SK-N-SH (cell line): Measurements from ENCODE around the gene HDAC11. TPM values are rescaled to one million over a fixed set of nuclear protein-coding genes. Genes with fewer than 3 reads are reported as not detected.

Source experiments
- CTCF ChIA-PET: fragments of 300-600, 350-600 bp; formaldehyde crosslinking; extraction: SDS; loops from one replicate; lab custom pipeline; 2021; lab: Yijun Ruan, JAX
- POLR2A ChIA-PET: fragments of 350-600 bp; sonication (Branson Sonifier 250); formaldehyde crosslinking; extraction: SDS; loops from one replicate; lab custom pipeline; 2020; ENCODE audit warnings: antibody characterized with exemption, inconsistent platforms; lab: Yijun Ruan, JAX
- DNase-seq: peaks from one replicate; pipeline ENCODE4 v3.0.0; 2012
- H2AFZ ChIP-seq: fragments of 200-600 bp; sonication (generic); 2 replicates; pipeline ENCODE4 v1.8.1; 2016; ENCODE audit warnings: antibody characterized with exemption, mild to moderate bottlenecking, low read depth
- H3F3A ChIP-seq: fragments of 200-600 bp; sonication (generic); replicated peaks from 2 replicates; pipeline ENCODE3; 2016; ENCODE audit warnings: antibody characterized with exemption, mild to moderate bottlenecking; ENCODE audit not compliant: insufficient read depth
- H3K27ac ChIP-seq, 2 experiments: fragments of 200-500 bp in 1 of 2; fragments of 200-600 bp in 1 of 2; sonication (Bioruptor generic) in 1 of 2; sonication (generic), shearing (Covaris generic) in 1 of 2; 2 replicates each; pipeline versions ENCODE4 v1.5.1 to v1.6.1; 2014 to 2016; ENCODE audit warnings: low read depth in 2 of 2, inconsistent platforms in 1 of 2, low read length in 1 of 2, mild to moderate bottlenecking in 1 of 2, mixed read lengths in 1 of 2
- H3K27me3 ChIP-seq: fragments of 200-600 bp; sonication (generic), shearing (Covaris generic); 2 replicates; pipeline ENCODE4 v1.6.1; 2016; ENCODE audit warnings: mixed run types; ENCODE audit not compliant: insufficient read depth
- H3K36me3 ChIP-seq, 2 experiments: fragments of 200-500 bp in 1 of 2; fragments of 200-600 bp in 1 of 2; sonication (Bioruptor generic) in 1 of 2; sonication (generic) in 1 of 2; replicated peaks in 1 of 2; 2 replicates each; pipeline versions ENCODE3 to v1.5.1; 2014 to 2016; ENCODE audit warnings: low read length in 1 of 2, mild to moderate bottlenecking in 1 of 2; ENCODE audit not compliant: insufficient read depth in 2 of 2, control insufficient read depth in 1 of 2
- H3K4me1 ChIP-seq, 2 experiments: fragments of 200-500 bp in 1 of 2; fragments of 200-600 bp in 1 of 2; sonication (Bioruptor generic) in 1 of 2; sonication (generic), shearing (Covaris generic) in 1 of 2; 2 replicates each; pipeline versions ENCODE4 v1.5.1 to v1.6.1; 2014 to 2016; ENCODE audit warnings: low read depth in 1 of 2, low read length in 1 of 2, mixed run types in 1 of 2; ENCODE audit not compliant: insufficient read depth in 2 of 2, control insufficient read depth in 1 of 2
- H3K4me2 ChIP-seq: fragments of 200-600 bp; sonication (generic), shearing (Covaris generic); 2 replicates; pipeline ENCODE4 v1.6.1; 2017; ENCODE audit warnings: mixed run types
- H3K4me3 ChIP-seq, 2 experiments: fragments of 200-500 bp in 1 of 2; fragments of 200-600 bp in 1 of 2; sonication (Bioruptor generic) in 1 of 2; sonication (generic), shearing (Covaris generic) in 1 of 2; 2 replicates each; pipeline versions ENCODE4 v1.5.1 to v1.8.1; 2014 to 2016; ENCODE audit warnings: low read depth in 2 of 2, inconsistent platforms in 1 of 2, low read length in 1 of 2, mild to moderate bottlenecking in 1 of 2, mixed read lengths in 1 of 2, moderate library complexity in 1 of 2
- H3K79me2 ChIP-seq: fragments of 200-600 bp; sonication (generic); 2 replicates; pipeline ENCODE4 v1.8.1; 2017; ENCODE audit warnings: mild to moderate bottlenecking; ENCODE audit not compliant: insufficient read depth
- H3K9ac ChIP-seq: fragments of 200-600 bp; sonication (generic); 2 replicates; pipeline ENCODE4 v1.6.1; 2017; ENCODE audit warnings: mixed run types
- H3K9me2 ChIP-seq: fragments of 200-600 bp; sonication (generic); 2 replicates; pipeline ENCODE4 v1.6.1; 2017; ENCODE audit warnings: mixed run types
- H3K9me3 ChIP-seq: fragments of 200-600 bp; sonication (generic); 2 replicates; pipeline ENCODE4 v1.6.1; 2017; ENCODE audit warnings: mixed run types, mild to moderate bottlenecking, moderate library complexity
- H4K20me1 ChIP-seq: fragments of 200-600 bp; sonication (generic); 2 replicates; pipeline ENCODE4 v1.6.1; 2017; ENCODE audit warnings: mild to moderate bottlenecking, mixed run types; ENCODE audit not compliant: insufficient read depth
- CTCF ChIP-seq: fragments of 200-600 bp; sonication (generic); IDR thresholded peaks from 2 replicates; pipeline ENCODE4 v1.6.1; 2017; ENCODE audit warnings: antibody characterized with exemption, mild to moderate bottlenecking, moderate library complexity
- ELF1 ChIP-seq: IDR thresholded peaks from 2 replicates; pipeline ENCODE4 v1.4.0; 2012
- EP300 ChIP-seq, 2 experiments: IDR thresholded peaks; 2 replicates each; pipeline versions ENCODE4 v1.4.0 to v1.6.1; 2012; ENCODE audit warnings: borderline replicate concordance in 1 of 2, low read depth in 1 of 2, low read length in 1 of 2
- EZH2phosphoT487 ChIP-seq: fragments of 200-600 bp; sonication (generic); IDR thresholded peaks from 2 replicates; pipeline ENCODE4 v1.6.1; 2017; ENCODE audit warnings: low read depth, mixed run types, mild to moderate bottlenecking, antibody characterized with exemption, moderate library complexity, borderline replicate concordance
- FOSL2 ChIP-seq: IDR thresholded peaks from 2 replicates; pipeline ENCODE4 v1.4.0; 2012; ENCODE audit warnings: low read depth, mild to moderate bottlenecking, moderate library complexity, borderline replicate concordance
- GATA2 ChIP-seq: sonication (generic); formaldehyde crosslinking; IDR thresholded peaks from 2 replicates; pipeline ENCODE4 v1.5.0; 2020; ENCODE audit warnings: mild to moderate bottlenecking, missing genetic modification reagents
- JUND ChIP-seq: IDR thresholded peaks from 2 replicates; pipeline ENCODE4 v1.4.0; 2012
- NFIC ChIP-seq: IDR thresholded peaks from 2 replicates; pipeline ENCODE4 v1.4.0; 2012; ENCODE audit warnings: borderline replicate concordance
- PBX3 ChIP-seq: IDR thresholded peaks from 2 replicates; pipeline ENCODE4; 2012
- POLR2AphosphoS5 ChIP-seq: IDR thresholded peaks from 2 replicates; pipeline ENCODE4 v1.6.1; 2012; ENCODE audit warnings: low read depth, low read length
- RAD21 ChIP-seq: IDR thresholded peaks from 2 replicates; pipeline ENCODE4 v1.6.1; 2012; ENCODE audit warnings: mild to moderate bottlenecking, low read length
- RCOR1 ChIP-seq: fragments of 150-350 bp; IDR thresholded peaks from 2 replicates; pipeline ENCODE4 v1.6.1; 2017; ENCODE audit warnings: antibody characterized with exemption, low read length
- SIN3A ChIP-seq: IDR thresholded peaks from 2 replicates; pipeline ENCODE4 v1.6.1; 2012; ENCODE audit warnings: low read depth, mild to moderate bottlenecking, low read length, moderate library complexity, borderline replicate concordance
- TCF12 ChIP-seq: IDR thresholded peaks from 2 replicates; pipeline ENCODE4 v1.4.0; 2012
- YY1 ChIP-seq: IDR thresholded peaks from 2 replicates; pipeline ENCODE4 v1.4.0; 2012; ENCODE audit warnings: low read depth, mild to moderate bottlenecking
- WGBS: methylation state at CpG from one replicate; pipeline ENCODE4 v1.1.6; 2017; ENCODE audit warnings: low lambda C conversion rate; 5-methylcytosine and 5-hydroxymethylcytosine counted together
- polyA plus RNA-seq, 3 experiments: library from polyadenylated mRNA; depleted of rRNA; stranded (reverse); fragments of >200 nt; gene quantifications; 2 replicates each; pipeline ENCODE4 v1.2.3, GENCODE V29; 2012
- TF ChIP-seq, protein P1 (sequence below): IDR thresholded peaks from 2 replicates; pipeline ENCODE4 v1.4.0; 2012; ENCODE audit warnings: low read depth
- TF ChIP-seq, protein P2 (sequence below): IDR thresholded peaks from 2 replicates; pipeline ENCODE4 v1.6.1; 2012; ENCODE audit warnings: mild to moderate bottlenecking, low read depth, low read length, moderate library complexity

The HDAC11 gene
- polyA plus RNA-seq, 1 of the 3 experiments (the other 2 are of a cell fraction), result 17.5 TPM

GRCh38 chr3:13547591-13548371 is 67.7 kb downstream of the HDAC11 start:
- Histone ChIP-seq H3K9me3 (no peaks in the 10 kb centered on the region), H2AFZ (no peak overlapping the region), H3K79me2 (no peaks in the 10 kb centered on the region), H3K4me1 (peaks cover 0 to 35% of the 10 kb centered on the region in 2 experiments; a peak in 1 of 4 replicates), H4K20me1 (no peaks in the 10 kb centered on the region), H3K9me2 (no peaks in the 10 kb centered on the region), H3K4me3 (no peak overlapping the region), H3K9ac (no peak overlapping the region), H3K27ac (no peak overlapping the region), H3F3A (no peaks in the 10 kb centered on the region), H3K27me3 (no peaks in the 10 kb centered on the region), H3K36me3 (no peaks in the 10 kb centered on the region), H3K4me2 (no peak overlapping the region)
- ChIA-PET POLR2A (interaction anchor here (0.7 to 2.9 kb wide), 3 partner anchors 18 to 135 kb away, joined by 3 to 10 read pairs (median 5); no protein-coding TSS in a partner anchor), CTCF (interaction anchor here (0.9 to 4.5 kb wide), 6 partner anchors 13 to 108 kb away, joined by 3 to 18 read pairs (median 5); no protein-coding TSS in a partner anchor)
- WGBS, result 88% methylated on average over 7 of the region's 10 CpGs
- TF ChIP-seq POLR2AphosphoS5 (no peak), NFIC (no peak), RAD21 (no peak), RCOR1 (no peak), EZH2phosphoT487 (no peak), CTCF (no peak), SIN3A (no peak), YY1 (no peak), EP300 (IDR thresholded peaks at IDR 0.05; ENCODE audit: borderline replicate concordance in 1 of 2, low read depth in 1 of 2, low read length in 1 of 2) (no peak), JUND (no peak), FOSL2 (no peak), GATA2 (CRISPR knock-in tag) (no peak), TCF12 (no peak), PBX3 (no peak), ELF1 (no peak)
- TF ChIP-seq, protein P1, sequence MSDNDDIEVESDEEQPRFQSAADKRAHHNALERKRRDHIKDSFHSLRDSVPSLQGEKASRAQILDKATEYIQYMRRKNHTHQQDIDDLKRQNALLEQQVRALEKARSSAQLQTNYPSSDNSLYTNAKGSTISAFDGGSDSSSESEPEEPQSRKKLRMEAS, result no peak
- TF ChIP-seq, protein P2, sequence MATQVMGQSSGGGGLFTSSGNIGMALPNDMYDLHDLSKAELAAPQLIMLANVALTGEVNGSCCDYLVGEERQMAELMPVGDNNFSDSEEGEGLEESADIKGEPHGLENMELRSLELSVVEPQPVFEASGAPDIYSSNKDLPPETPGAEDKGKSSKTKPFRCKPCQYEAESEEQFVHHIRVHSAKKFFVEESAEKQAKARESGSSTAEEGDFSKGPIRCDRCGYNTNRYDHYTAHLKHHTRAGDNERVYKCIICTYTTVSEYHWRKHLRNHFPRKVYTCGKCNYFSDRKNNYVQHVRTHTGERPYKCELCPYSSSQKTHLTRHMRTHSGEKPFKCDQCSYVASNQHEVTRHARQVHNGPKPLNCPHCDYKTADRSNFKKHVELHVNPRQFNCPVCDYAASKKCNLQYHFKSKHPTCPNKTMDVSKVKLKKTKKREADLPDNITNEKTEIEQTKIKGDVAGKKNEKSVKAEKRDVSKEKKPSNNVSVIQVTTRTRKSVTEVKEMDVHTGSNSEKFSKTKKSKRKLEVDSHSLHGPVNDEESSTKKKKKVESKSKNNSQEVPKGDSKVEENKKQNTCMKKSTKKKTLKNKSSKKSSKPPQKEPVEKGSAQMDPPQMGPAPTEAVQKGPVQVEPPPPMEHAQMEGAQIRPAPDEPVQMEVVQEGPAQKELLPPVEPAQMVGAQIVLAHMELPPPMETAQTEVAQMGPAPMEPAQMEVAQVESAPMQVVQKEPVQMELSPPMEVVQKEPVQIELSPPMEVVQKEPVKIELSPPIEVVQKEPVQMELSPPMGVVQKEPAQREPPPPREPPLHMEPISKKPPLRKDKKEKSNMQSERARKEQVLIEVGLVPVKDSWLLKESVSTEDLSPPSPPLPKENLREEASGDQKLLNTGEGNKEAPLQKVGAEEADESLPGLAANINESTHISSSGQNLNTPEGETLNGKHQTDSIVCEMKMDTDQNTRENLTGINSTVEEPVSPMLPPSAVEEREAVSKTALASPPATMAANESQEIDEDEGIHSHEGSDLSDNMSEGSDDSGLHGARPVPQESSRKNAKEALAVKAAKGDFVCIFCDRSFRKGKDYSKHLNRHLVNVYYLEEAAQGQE, result no peak
- DNase-seq, result no peak
